K562 (cell line): ENCODE data around the gene PCSK7. TPM values are rescaled to one million over a fixed set of nuclear protein-coding genes. Genes with fewer than 3 reads are reported as not detected.

Experiments used
- ATAC-seq: fragments of 200-7000 bp; cut with Tn5 transposase; 3 replicates; pipeline ENCODE4 v1.9.1; 2020; ENCODE audit warnings: moderate library complexity
- BruUV-seq: library from RNA; stranded (reverse); fragments of 400-500 nt; replicated peaks from 2 replicates; lab custom pipeline; 2021; lab: Mats Ljungman, UMichigan
- CTCF ChIA-PET: fragments of 300-600 bp; formaldehyde crosslinking; extraction: SDS; loops from one replicate; lab custom pipeline; 2021; ENCODE audit warnings: low intra/inter-chr PET ratio; lab: Yijun Ruan, JAX
- POLR2A ChIA-PET: fragments of 300-600, 350-650 bp; sonication (Branson Sonifier 250); formaldehyde crosslinking; extraction: SDS; loops from one replicate; lab custom pipeline; 2021; ENCODE audit warnings: antibody characterized with exemption, inconsistent platforms; lab: Yijun Ruan, JAX
- DNase-seq, 4 experiments: peaks; one replicate each; pipeline versions ENCODE4 v3.0.0 to v3.0.0-alpha.2; 2011 to 2018; ENCODE audit warnings: low spot score in 3 of 4, mixed read lengths in 3 of 4; ENCODE audit errors: extremely low read depth in 1 of 4
- FAIRE-seq: peaks from 2 replicates; lab custom pipeline; 2011; peaks lifted over from hg19 to GRCh38; lab: Jason Lieb, UNC
- H2AFZ ChIP-seq: 2 replicates; pipeline ENCODE4 v1.6.0; 2011; ENCODE audit warnings: low read depth, low read length, control low read depth, inconsistent platforms
- H3K27ac ChIP-seq: fragments of 200-600 bp; 3 replicates; pipeline ENCODE4 v1.8.0; 2011; ENCODE audit warnings: low read depth, mild to moderate bottlenecking, control low read depth, inconsistent platforms, low read length, moderate library complexity, mixed read lengths; ENCODE audit errors: extremely low read depth
- H3K27me3 ChIP-seq, 2 experiments: fragments of 300-600 bp in 1 of 2; 2 replicates in 1 of 2; 3 replicates in 1 of 2; pipeline versions ENCODE4 v1.6.0 to v1.8.0; 2011; ENCODE audit warnings: inconsistent platforms in 2 of 2, low read length in 2 of 2, mild to moderate bottlenecking in 1 of 2, mixed read lengths in 1 of 2, moderate library complexity in 1 of 2; ENCODE audit not compliant: control insufficient read depth in 2 of 2, insufficient read depth in 2 of 2
- H3K36me3 ChIP-seq: fragments of 300-600 bp; 3 replicates; pipeline ENCODE4 v1.8.0; 2011; ENCODE audit warnings: mild to moderate bottlenecking, low read length, inconsistent platforms; ENCODE audit not compliant: control insufficient read depth, insufficient read depth
- H3K4me1 ChIP-seq, 2 experiments: fragments of 200-600 bp in 1 of 2; replicated peaks in 1 of 2; 2 replicates in 1 of 2; 3 replicates in 1 of 2; pipeline versions ENCODE4 v1.5.1 to v1.8.0; 2011; ENCODE audit warnings: inconsistent platforms in 2 of 2, low read length in 2 of 2, mild to moderate bottlenecking in 1 of 2, mixed read lengths in 1 of 2, moderate library complexity in 1 of 2; ENCODE audit not compliant: control insufficient read depth in 2 of 2, insufficient read depth in 2 of 2
- H3K4me2 ChIP-seq: 2 replicates; pipeline ENCODE4 v1.6.1; 2011; ENCODE audit warnings: low read length, control low read depth, inconsistent platforms, mixed read lengths; ENCODE audit not compliant: insufficient read depth
- H3K4me3 ChIP-seq: fragments of 200-600 bp; sonication (generic), shearing (Covaris generic); 2 replicates; pipeline ENCODE4 v1.5.1; 2016; ENCODE audit warnings: control low read depth, inconsistent platforms
- H3K79me2 ChIP-seq: fragments of 200-600 bp; 3 replicates; pipeline ENCODE4 v1.8.0; 2011; ENCODE audit warnings: low read length, inconsistent platforms; ENCODE audit not compliant: control insufficient read depth, insufficient read depth
- H3K9ac ChIP-seq, 2 experiments: 2 replicates each; pipeline versions ENCODE4 v1.6.0 to v1.6.1; 2011; ENCODE audit warnings: low read depth in 2 of 2, low read length in 2 of 2, control low read depth in 1 of 2, inconsistent platforms in 1 of 2, mild to moderate bottlenecking in 1 of 2, mixed read lengths in 1 of 2; ENCODE audit not compliant: insufficient read depth in 1 of 2
- H3K9me1 ChIP-seq: one replicate; pipeline ENCODE4 v1.6.0; 2011; ENCODE audit warnings: inconsistent platforms, mild to moderate bottlenecking, low read length, moderate library complexity; ENCODE audit not compliant: control insufficient read depth, insufficient read depth
- H3K9me3 ChIP-seq: replicated peaks from 2 replicates; pipeline ENCODE4 v1.5.1; 2011; ENCODE audit warnings: low read depth, low read length, inconsistent platforms; ENCODE audit not compliant: control insufficient read depth, insufficient read depth
- H4K20me1 ChIP-seq: replicated peaks from 2 replicates; pipeline ENCODE4 v1.6.1; 2011; ENCODE audit warnings: low read length, inconsistent platforms, mixed read lengths; ENCODE audit not compliant: control insufficient read depth, insufficient read depth
- ATF1 ChIP-seq, 2 experiments: fragments of 450-650 bp in 1 of 2; IDR thresholded peaks; 2 replicates each; pipeline ENCODE4 v1.6.1; 2016; ENCODE audit warnings: missing compliant biosample characterization in 1 of 2, missing genetic modification characterization in 1 of 2
- COPS2 ChIP-seq: fragments of 450-650 bp; conservative IDR thresholded peaks from 2 replicates; pipeline ENCODE4 v1.6.1; 2016; ENCODE audit warnings: mild to moderate bottlenecking, moderate library complexity
- FIP1L1 ChIP-seq: fragments of 200-400 bp; formaldehyde crosslinking; IDR thresholded peaks from 2 replicates; pipeline ENCODE4 v1.6.1; 2018; ENCODE audit warnings: mild to moderate bottlenecking, low read depth, low read length; ENCODE audit not compliant: poor library complexity, severe bottlenecking
- MEF2D ChIP-seq: conservative IDR thresholded peaks from 2 replicates; pipeline ENCODE4 v1.6.1; 2016; ENCODE audit warnings: low read depth, missing genetic modification characterization, missing compliant biosample characterization
- SMAD2 ChIP-seq: fragments of 150-350 bp; IDR thresholded peaks from 2 replicates; pipeline ENCODE4 v1.6.1; 2014; ENCODE audit warnings: low read depth, mild to moderate bottlenecking, low read length
- TAF9B ChIP-seq: fragments of 450-650 bp; IDR thresholded peaks from 2 replicates; pipeline ENCODE4 v1.6.1; 2018; ENCODE audit warnings: mild to moderate bottlenecking; ENCODE audit not compliant: partially characterized antibody
- TARDBP ChIP-seq: fragments of 450-650 bp; IDR thresholded peaks from 2 replicates; pipeline ENCODE4 v1.6.1; 2016
- ZBTB8A ChIP-seq: fragments of 450-650 bp; IDR thresholded peaks from 2 replicates; pipeline ENCODE4 v1.6.1; 2018; ENCODE audit warnings: mild to moderate bottlenecking, moderate library complexity; ENCODE audit not compliant: partially characterized antibody
- ZNF184 ChIP-seq: sonication (generic); formaldehyde crosslinking; IDR thresholded peaks from 2 replicates; pipeline ENCODE4 v1.5.0; 2020; ENCODE audit warnings: missing genetic modification reagents
- WGBS: fragments of 100-300 bp; shearing (Covaris generic); methylation state at CpG from one replicate; pipeline ENCODE4 v1.1.6; 2016; ENCODE audit warnings: low coverage, mixed read lengths; ENCODE audit not compliant: insufficient coverage; ENCODE audit errors: missing lambda C conversion rate; 5-methylcytosine and 5-hydroxymethylcytosine counted together
- in situ Hi-C: fragments of 300-500 bp; cut with MboI; formaldehyde crosslinking; loops from 4 replicates; pipeline ENCODE4 v1.15.0; 2018; ENCODE audit warnings: inconsistent platforms, mixed read lengths
- intact Hi-C: fragments of 100-400 bp; cut with micrococcal nuclease; formaldehyde crosslinking; loops from 2 replicates; pipeline ENCODE4 v1.14.2; 2022
- polyA plus RNA-seq, 8 experiments: library from polyadenylated mRNA; depleted of rRNA in 4 of 8; stranded (reverse) in 5 of 8; unstranded in 3 of 8; fragments of >200 nt; fragmentation: Nextera tagmentation in 2 of 8; fragmentation: Illumina TruSeq in 1 of 8; extraction: Ambion mirVana in 2 of 8; extraction: Trizol in 1 of 8; gene quantifications; 2 replicates each; pipeline versions ENCODE4 v1.2.1 to v1.2.3, GENCODE V29; 2011 to 2014; ENCODE audit warnings: inconsistent platforms in 1 of 8, missing spikeins in 1 of 8
- total RNA-seq, 7 experiments: library from RNA; depleted of rRNA in 6 of 7; stranded (reverse); fragments of >200 nt in 6 of 7; fragmentation: Illumina TruSeq in 2 of 7; extraction: Trizol in 2 of 7; gene quantifications; 2 replicates each; pipeline versions ENCODE4 v1.2.1 to v1.2.3, GENCODE V29; 2011 to 2021; ENCODE audit warnings: low replicate concordance in 1 of 7
- TF ChIP-seq, protein P1 (sequence below): fragments of 250-450 bp; sonication (Bioruptor Pico); IDR thresholded peaks from 2 replicates; pipeline ENCODE4 v1.5.0; 2020; ENCODE audit warnings: mild to moderate bottlenecking, borderline replicate concordance
- TF ChIP-seq, protein P2 (sequence below): sonication (generic); formaldehyde crosslinking; IDR thresholded peaks from 2 replicates; pipeline ENCODE4 v1.9.0; 2022; ENCODE audit warnings: mild to moderate bottlenecking, missing genetic modification reagents
- TF ChIP-seq, protein P3 (sequence below): sonication (generic); formaldehyde crosslinking; IDR thresholded peaks from 2 replicates; pipeline ENCODE4 v1.9.0; 2022; ENCODE audit warnings: mild to moderate bottlenecking, missing genetic modification reagents
- TF ChIP-seq, protein P4 (sequence below): fragments of 450-650 bp; conservative IDR thresholded peaks from 2 replicates; pipeline ENCODE4 v1.6.1; 2016; ENCODE audit warnings: missing genetic modification characterization, low read depth, mild to moderate bottlenecking, control low read depth, missing compliant biosample characterization

PCSK7 gene
- total and polyA plus RNA-seq, 9 of the 15 experiments (the other 6 are each of a cell fraction or from before 2014, with no cell fraction given), result 3.1 to 29.2 (median 15.6) TPM

DNA sequence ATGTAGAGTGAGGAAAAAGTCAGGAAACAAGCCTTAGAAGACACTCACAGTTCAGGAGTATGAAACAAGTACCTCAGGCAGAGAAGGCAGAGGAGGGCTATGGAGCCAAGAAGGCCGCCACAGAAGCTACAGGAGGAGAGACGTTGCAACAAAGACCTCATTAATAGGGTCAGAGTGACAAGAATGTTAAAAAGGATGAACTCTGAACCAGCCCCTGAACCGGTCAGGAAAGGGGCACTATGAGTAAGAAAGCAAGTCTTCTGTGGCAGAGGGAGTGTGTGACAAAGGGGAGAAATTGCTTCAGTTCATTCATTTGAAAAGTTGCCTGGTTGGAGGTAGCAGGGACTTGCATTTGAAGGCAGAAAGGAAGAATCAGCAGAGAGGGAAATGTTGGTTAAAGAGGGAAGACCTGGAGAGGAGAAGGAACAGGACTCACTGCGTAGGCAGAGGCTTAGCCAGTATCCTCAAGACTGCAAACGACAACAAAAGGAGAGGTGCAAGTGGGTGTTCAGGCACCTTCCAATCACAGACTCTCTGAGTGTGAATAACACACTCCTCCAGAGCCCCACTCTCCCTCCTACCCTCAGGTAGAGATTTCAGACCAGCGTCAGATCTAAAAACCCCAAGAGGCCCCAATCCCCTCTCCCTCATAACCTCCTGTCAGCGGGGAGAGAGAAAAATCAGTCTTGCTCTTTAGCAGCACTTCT is 17.3 kb downstream of the PCSK7 start (continued):
- TF ChIP-seq, protein P1, sequence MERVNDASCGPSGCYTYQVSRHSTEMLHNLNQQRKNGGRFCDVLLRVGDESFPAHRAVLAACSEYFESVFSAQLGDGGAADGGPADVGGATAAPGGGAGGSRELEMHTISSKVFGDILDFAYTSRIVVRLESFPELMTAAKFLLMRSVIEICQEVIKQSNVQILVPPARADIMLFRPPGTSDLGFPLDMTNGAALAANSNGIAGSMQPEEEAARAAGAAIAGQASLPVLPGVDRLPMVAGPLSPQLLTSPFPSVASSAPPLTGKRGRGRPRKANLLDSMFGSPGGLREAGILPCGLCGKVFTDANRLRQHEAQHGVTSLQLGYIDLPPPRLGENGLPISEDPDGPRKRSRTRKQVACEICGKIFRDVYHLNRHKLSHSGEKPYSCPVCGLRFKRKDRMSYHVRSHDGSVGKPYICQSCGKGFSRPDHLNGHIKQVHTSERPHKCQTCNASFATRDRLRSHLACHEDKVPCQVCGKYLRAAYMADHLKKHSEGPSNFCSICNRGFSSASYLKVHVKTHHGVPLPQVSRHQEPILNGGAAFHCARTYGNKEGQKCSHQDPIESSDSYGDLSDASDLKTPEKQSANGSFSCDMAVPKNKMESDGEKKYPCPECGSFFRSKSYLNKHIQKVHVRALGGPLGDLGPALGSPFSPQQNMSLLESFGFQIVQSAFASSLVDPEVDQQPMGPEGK (CRISPR knock-in tag), result no peak
- TF ChIP-seq FIP1L1, result no peak
- TF ChIP-seq, protein P2, sequence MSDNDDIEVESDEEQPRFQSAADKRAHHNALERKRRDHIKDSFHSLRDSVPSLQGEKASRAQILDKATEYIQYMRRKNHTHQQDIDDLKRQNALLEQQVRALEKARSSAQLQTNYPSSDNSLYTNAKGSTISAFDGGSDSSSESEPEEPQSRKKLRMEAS (CRISPR knock-in tag), result no peak

DNA sequence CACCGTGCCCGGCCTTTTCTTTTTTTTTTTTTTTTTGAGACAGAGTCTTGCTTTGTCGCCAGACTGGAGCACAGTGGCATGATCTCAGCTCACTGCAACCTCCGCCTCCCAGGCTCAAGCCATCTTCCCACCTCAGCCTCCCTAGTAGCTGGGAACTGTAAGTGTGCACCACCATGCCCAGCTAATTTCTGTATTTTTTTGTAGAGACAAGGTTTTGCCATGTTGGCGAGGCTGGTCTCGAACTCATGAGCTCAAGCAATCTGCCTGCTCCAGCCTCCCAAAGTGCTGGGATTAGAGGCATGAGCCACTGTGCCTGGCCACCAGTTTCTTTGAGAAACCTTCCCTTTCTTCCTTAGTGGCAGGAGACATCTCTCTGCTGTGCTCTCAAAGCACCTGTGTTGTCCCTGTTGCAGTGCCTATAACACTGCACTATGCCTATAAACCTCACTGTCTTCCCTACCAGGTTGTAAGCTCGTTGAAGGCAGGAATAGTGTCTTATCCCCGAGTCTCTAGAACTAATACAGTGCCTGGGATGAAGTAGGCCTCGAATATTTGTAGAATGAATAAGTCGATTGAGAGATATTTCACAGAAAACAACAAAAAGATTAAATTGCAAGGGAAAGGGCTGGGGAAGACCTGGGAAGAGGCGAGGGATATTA is 19.0 kb downstream of the PCSK7 start:
- POLR2A ChIA-PET, result interaction anchor here (0.6 to 0.7 kb wide), 2 partner anchors 32 to 104 kb away, joined by 3 to 4 read pairs; no protein-coding TSS in a partner anchor
- BruUV-seq, result no TSS peak
- no peak for FAIRE-seq
- no peak for TF ChIP-seq MEF2D (tag)
- TF ChIP-seq, protein P3, sequence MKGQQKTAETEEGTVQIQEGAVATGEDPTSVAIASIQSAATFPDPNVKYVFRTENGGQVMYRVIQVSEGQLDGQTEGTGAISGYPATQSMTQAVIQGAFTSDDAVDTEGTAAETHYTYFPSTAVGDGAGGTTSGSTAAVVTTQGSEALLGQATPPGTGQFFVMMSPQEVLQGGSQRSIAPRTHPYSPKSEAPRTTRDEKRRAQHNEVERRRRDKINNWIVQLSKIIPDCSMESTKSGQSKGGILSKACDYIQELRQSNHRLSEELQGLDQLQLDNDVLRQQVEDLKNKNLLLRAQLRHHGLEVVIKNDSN (CRISPR knock-in tag), result no peak
- no peak for TF ChIP-seq TARDBP
- no peak for TF ChIP-seq TAF9B
- TF ChIP-seq COPS2, result no peak
- TF ChIP-seq ZBTB8A, result no peak
- TF ChIP-seq, protein P4, sequence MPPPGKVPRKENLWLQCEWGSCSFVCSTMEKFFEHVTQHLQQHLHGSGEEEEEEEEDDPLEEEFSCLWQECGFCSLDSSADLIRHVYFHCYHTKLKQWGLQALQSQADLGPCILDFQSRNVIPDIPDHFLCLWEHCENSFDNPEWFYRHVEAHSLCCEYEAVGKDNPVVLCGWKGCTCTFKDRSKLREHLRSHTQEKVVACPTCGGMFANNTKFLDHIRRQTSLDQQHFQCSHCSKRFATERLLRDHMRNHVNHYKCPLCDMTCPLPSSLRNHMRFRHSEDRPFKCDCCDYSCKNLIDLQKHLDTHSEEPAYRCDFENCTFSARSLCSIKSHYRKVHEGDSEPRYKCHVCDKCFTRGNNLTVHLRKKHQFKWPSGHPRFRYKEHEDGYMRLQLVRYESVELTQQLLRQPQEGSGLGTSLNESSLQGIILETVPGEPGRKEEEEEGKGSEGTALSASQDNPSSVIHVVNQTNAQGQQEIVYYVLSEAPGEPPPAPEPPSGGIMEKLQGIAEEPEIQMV (tag), result no peak
- TF ChIP-seq ZNF184, result no peak
- TF ChIP-seq SMAD2, result no peak
- TF ChIP-seq ATF1 (CRISPR knock-in tag; IDR thresholded peaks at IDR 0.05), result no peak
- no peak for TF ChIP-seq ATF1 (tag; IDR thresholded peaks at IDR 0.05)

More for the DNA sequence above, 19.0 kb downstream of the PCSK7 start:
- Histone ChIP-seq H3K9me1 (no peaks in the 10 kb centered on the region), H3K4me1 (peaks cover 0 to 4% of the 10 kb centered on the region in 2 experiments; a peak in 2 of 5 replicates), H3K9ac (no peak overlapping the region), H4K20me1 (no peaks in the 10 kb centered on the region), H3K9me3 (no peaks in the 10 kb centered on the region), H3K36me3 (peaks cover 35% of the 10 kb centered on the region; the same call in 2 of the 3 replicates), H3K4me2 (no peak overlapping the region), H2AFZ (no peak overlapping the region), H3K27ac (no peak overlapping the region), H3K4me3 (no peak overlapping the region), H3K79me2 (no peaks in the 10 kb centered on the region), H3K27me3 (no peaks in the 10 kb centered on the region)
- intact Hi-C loops (no loop called here), in situ Hi-C loops (no loop called here)
- 87% methylated on average over 8 of the region's 11 CpGs for WGBS
- DNase-seq, result no peak
- no peak for ATAC-seq
- CTCF ChIA-PET, result no interaction called here
